Uterus (tissue), 4 donors: ENCODE results near the gene CNOT4. TPM values are rescaled to one million over a fixed set of nuclear protein-coding genes. Genes with fewer than 3 reads are reported as not detected.

Experiments used
- DNase-seq, 2 donors: peaks; one replicate each; pipeline ENCODE4 v3.0.0-alpha.2; 2019 to 2020
- H3K27ac ChIP-seq, 2 donors: fragments of 200-600 bp; sonication (generic); 1 replicate in 1 of 2; 2 replicates in 1 of 2; pipeline ENCODE4 v1.5.1; 2016 to 2018
- H3K27me3 ChIP-seq, 2 donors: fragments of 200-600 bp; sonication (generic); one replicate each; pipeline ENCODE4 v1.5.1; 2018 to 2019; ENCODE audit warnings: control low read depth in 1 of 2
- H3K36me3 ChIP-seq, 2 donors: fragments of 200-600 bp; sonication (generic); one replicate each; pipeline ENCODE4 v1.5.1; 2019; ENCODE audit warnings: control low read depth in 1 of 2
- H3K4me1 ChIP-seq, 2 donors: fragments of 200-600 bp; sonication (generic); one replicate each; pipeline ENCODE4 v1.5.1; 2018 to 2019; ENCODE audit warnings: control low read depth in 1 of 2
- H3K4me3 ChIP-seq, 2 donors: fragments of 200-600 bp; sonication (generic); 1 replicate in 1 of 2; 2 replicates in 1 of 2; pipeline ENCODE4 v1.5.1; 2018 to 2019; ENCODE audit warnings: mild to moderate bottlenecking in 1 of 2
- H3K9me3 ChIP-seq, 2 donors: fragments of 200-600 bp; sonication (generic); one replicate each; pipeline ENCODE4 v1.5.1; 2019; ENCODE audit warnings: control low read depth in 1 of 2
- CTCF ChIP-seq, 4 experiments: fragments of 200-600 bp in 2 of 4; fragments of 450-650 bp in 2 of 4; sonication (generic) in 2 of 4; IDR thresholded peaks; one replicate each; pipeline ENCODE4 v1.5.1; 2016 to 2019; ENCODE audit warnings: antibody characterized with exemption in 4 of 4, mild to moderate bottlenecking in 2 of 4, moderate library complexity in 1 of 4
- POLR2A ChIP-seq, 2 donors: fragments of 450-650 bp; IDR thresholded peaks; one replicate each; pipeline ENCODE4 v1.6.1; 2016; ENCODE audit warnings: antibody characterized with exemption in 2 of 2, mild to moderate bottlenecking in 1 of 2, moderate library complexity in 1 of 2
- intact Hi-C: fragments of 100-400 bp; cut with DNase I; formaldehyde crosslinking; loops from one replicate; pipeline ENCODE4 v1.15.1; 2023; ENCODE audit warnings: low total_unique reads
- total RNA-seq, 4 donors: library from RNA; depleted of rRNA in 3 of 4; stranded (reverse); fragments of >200 nt in 3 of 4; gene quantifications; one replicate each; pipeline versions ENCODE4 v1.1.0 to v1.2.4, GENCODE V29; 2014 to 2023
- donor health status: DM: yes; HTN: yes; CAD: no.

The CNOT4 gene
- total RNA-seq, 4 donors from 2014 or later = 13.2 to 35.6 (median 20.6) TPM

- Histone ChIP-seq H3K4me1 (peaks cover 0 to 4% of the 10 kb centered on the region in 2 donors), H3K4me3 (no peak overlapping the region), H3K36me3 (no peaks in the 10 kb centered on the region), H3K9me3 (no peaks in the 10 kb centered on the region), H3K27ac (no peak overlapping the region), H3K27me3 (no peaks in the 10 kb centered on the region)
- intact Hi-C loops = no loop called here
- TF ChIP-seq CTCF (IDR thresholded peaks at IDR 0.05) = no peak
- TF ChIP-seq POLR2A (IDR thresholded peaks at IDR 0.05) = no peak
- no peak for DNase-seq
These were observed 46.0 kb downstream of the CNOT4 start for GRCh38 chr7:135463908-135464307.

- H3K4me1 ChIP-seq = peaks cover 0 to 4% of the 10 kb centered on the region in 2 donors
- no peak overlapping the region for H3K4me3 ChIP-seq
- no peaks in the 10 kb centered on the region for H3K27me3 ChIP-seq
- TF ChIP-seq POLR2A (IDR thresholded peaks at IDR 0.05) (no peak), CTCF (IDR thresholded peaks at IDR 0.05) (no peak)
- H3K27ac ChIP-seq = no peak overlapping the region
- intact Hi-C loops = no loop called here
- no peaks in the 10 kb centered on the region for H3K36me3 ChIP-seq
- DNase-seq = no peak
- H3K9me3 ChIP-seq = no peaks in the 10 kb centered on the region
These were observed 49.8 kb downstream of the CNOT4 start for GRCh38 chr7:135459951-135460567.

- no peak overlapping the region for H3K4me3 ChIP-seq
- H3K36me3 ChIP-seq = no peaks in the 10 kb centered on the region
- TF ChIP-seq CTCF (IDR thresholded peaks at IDR 0.05) = no peak
- TF ChIP-seq POLR2A (IDR thresholded peaks at IDR 0.05) = no peak
- H3K4me1 ChIP-seq = peaks cover 0 to 4% of the 10 kb centered on the region in 2 donors
- intact Hi-C loops = no loop called here
- no peak overlapping the region for H3K27ac ChIP-seq
- no peaks in the 10 kb centered on the region for H3K27me3 ChIP-seq
- no peaks in the 10 kb centered on the region for H3K9me3 ChIP-seq
- no peak for DNase-seq
These were observed 50.8 kb downstream of the CNOT4 start for GRCh38 chr7:135459076-135459475.

- Histone ChIP-seq H3K27ac (no peak overlapping the region), H3K4me3 (no peak overlapping the region), H3K36me3 (no peaks in the 10 kb centered on the region), H3K9me3 (no peaks in the 10 kb centered on the region), H3K27me3 (no peaks in the 10 kb centered on the region), H3K4me1 (no peaks in the 10 kb centered on the region)
- DNase-seq = no peak
- TF ChIP-seq CTCF (IDR thresholded peaks at IDR 0.05) = no peak
- TF ChIP-seq POLR2A (IDR thresholded peaks at IDR 0.05) = no peak
- intact Hi-C loops = no loop called here
These were observed 55.8 kb downstream of the CNOT4 start for GRCh38 chr7:135454060-135454459.

GRCh38 chr7:135449436-135449835, 60.5 kb downstream of the CNOT4 start:
- Histone ChIP-seq H3K27ac (no peak overlapping the region), H3K4me3 (no peak overlapping the region), H3K9me3 (no peaks in the 10 kb centered on the region), H3K4me1 (no peaks in the 10 kb centered on the region), H3K27me3 (no peaks in the 10 kb centered on the region), H3K36me3 (no peaks in the 10 kb centered on the region)
- DNase-seq = no peak
- intact Hi-C loops = no loop called here
- TF ChIP-seq POLR2A (IDR thresholded peaks at IDR 0.05) (no peak), CTCF (IDR thresholded peaks at IDR 0.05) (no peak)
